ENCODE data around the gene GPSM1. TPM values are rescaled to one million over a fixed set of nuclear protein-coding genes. Genes with fewer than 3 reads are reported as not detected.

GPSM1 gene
- total RNA-seq, 2 experiments from 2014 or later = 9.0 TPM

GRCh38 chr9:136328011-136328621 is 777 bp downstream of the GPSM1 start:
- intact Hi-C loops (cut with micrococcal nuclease) = no loop called here
- Mint-ChIP-seq H3K4me1 (ENCODE audit: low read depth) (peaks cover 8% of the 10 kb centered on the region), H3K9me3 (no peaks in the 10 kb centered on the region), H3K36me3 (ENCODE audit: low read depth) (no peaks in the 10 kb centered on the region), H3K27ac (no peak overlapping the region), H3K27me3 (ENCODE audit: low read depth) (no peaks in the 10 kb centered on the region), H3K4me3 (peak overlapping the region; percentile 41)
- no peak for DNase-seq
- CTCF ChIA-PET = interaction anchor here (1.4 kb wide), 1 partner anchor 15 kb away, joined by 4 read pairs; no protein-coding TSS in a partner anchor

- CTCF ChIA-PET = interaction anchor here (1.4 kb wide), 1 partner anchor 16 kb away, joined by 4 read pairs; no protein-coding TSS in a partner anchor
- no peak for DNase-seq
- Mint-ChIP-seq H3K4me1 (ENCODE audit: low read depth) (peaks cover 8% of the 10 kb centered on the region), H3K27ac (no peak overlapping the region), H3K36me3 (ENCODE audit: low read depth) (no peaks in the 10 kb centered on the region), H3K9me3 (no peaks in the 10 kb centered on the region), H3K4me3 (peak overlapping the region; percentile 41), H3K27me3 (ENCODE audit: low read depth) (no peaks in the 10 kb centered on the region)
- intact Hi-C loops (cut with micrococcal nuclease) = no loop called here
These were observed 1.3 kb downstream of the GPSM1 start for GRCh38 chr9:136328622-136329041.

- Mint-ChIP-seq H3K36me3 (ENCODE audit: low read depth) (no peaks in the 10 kb centered on the region), H3K4me1 (ENCODE audit: low read depth) (peaks cover 8% of the 10 kb centered on the region), H3K27ac (no peak overlapping the region), H3K4me3 (no peak overlapping the region), H3K9me3 (no peaks in the 10 kb centered on the region), H3K27me3 (ENCODE audit: low read depth) (no peaks in the 10 kb centered on the region)
- DNase-seq = no peak
- CTCF ChIA-PET = no interaction called here
- intact Hi-C loops (cut with micrococcal nuclease) = no loop called here
These were observed 1.9 kb downstream of the GPSM1 start for GRCh38 chr9:136329211-136329627.

GRCh38 chr9:136329636-136330405 is 2.5 kb downstream of the GPSM1 start:
- intact Hi-C loops (cut with micrococcal nuclease) = no loop called here
- Mint-ChIP-seq H3K36me3 (ENCODE audit: low read depth) (no peaks in the 10 kb centered on the region), H3K27ac (no peak overlapping the region), H3K9me3 (no peaks in the 10 kb centered on the region), H3K4me3 (no peak overlapping the region), H3K4me1 (ENCODE audit: low read depth) (peaks cover 8% of the 10 kb centered on the region), H3K27me3 (ENCODE audit: low read depth) (no peaks in the 10 kb centered on the region)
- CTCF ChIA-PET = no interaction called here
- no peak for DNase-seq

GRCh38 chr9:136330406-136330990 is 3.2 kb downstream of the GPSM1 start:
- intact Hi-C loops (cut with micrococcal nuclease) = no loop called here
- Mint-ChIP-seq H3K36me3 (ENCODE audit: low read depth) (no peaks in the 10 kb centered on the region), H3K27ac (no peak overlapping the region), H3K27me3 (ENCODE audit: low read depth) (no peaks in the 10 kb centered on the region), H3K9me3 (no peaks in the 10 kb centered on the region), H3K4me1 (ENCODE audit: low read depth) (peaks cover 8% of the 10 kb centered on the region), H3K4me3 (no peak overlapping the region)
- DNase-seq = no peak
- CTCF ChIA-PET = no interaction called here

GRCh38 chr9:136331030-136331429 is 3.7 kb downstream of the GPSM1 start:
- intact Hi-C loops (cut with micrococcal nuclease) = no loop called here
- DNase-seq = no peak
- Mint-ChIP-seq H3K27ac (no peak overlapping the region), H3K36me3 (ENCODE audit: low read depth) (no peaks in the 10 kb centered on the region), H3K4me3 (no peak overlapping the region), H3K4me1 (ENCODE audit: low read depth) (peaks cover 8% of the 10 kb centered on the region), H3K9me3 (no peaks in the 10 kb centered on the region), H3K27me3 (ENCODE audit: low read depth) (no peaks in the 10 kb centered on the region)
- CTCF ChIA-PET = no interaction called here

GRCh38 chr9:136331556-136332481 is 4.5 kb downstream of the GPSM1 start:
- H3K27ac Mint-ChIP-seq = no peak overlapping the region
- CTCF ChIA-PET = no interaction called here
- intact Hi-C loops (cut with micrococcal nuclease) = no loop called here
- no peaks in the 10 kb centered on the region for H3K9me3 Mint-ChIP-seq
- no peaks in the 10 kb centered on the region for H3K27me3 Mint-ChIP-seq (ENCODE audit: low read depth)
- no peak for DNase-seq
- H3K36me3 Mint-ChIP-seq (ENCODE audit: low read depth) = no peaks in the 10 kb centered on the region
- no peak overlapping the region for H3K4me3 Mint-ChIP-seq
- H3K4me1 Mint-ChIP-seq (ENCODE audit: low read depth) = peaks cover 7% of the 10 kb centered on the region

GRCh38 chr9:136332482-136332983 is 5.2 kb downstream of the GPSM1 start:
- Mint-ChIP-seq H3K9me3 (no peaks in the 10 kb centered on the region), H3K27ac (no peak overlapping the region), H3K27me3 (ENCODE audit: low read depth) (no peaks in the 10 kb centered on the region), H3K36me3 (ENCODE audit: low read depth) (no peaks in the 10 kb centered on the region), H3K4me3 (no peak overlapping the region), H3K4me1 (ENCODE audit: low read depth) (peaks cover 6% of the 10 kb centered on the region)
- intact Hi-C loops (cut with micrococcal nuclease) = no loop called here
- CTCF ChIA-PET = no interaction called here
- no peak for DNase-seq

- Mint-ChIP-seq H3K27me3 (ENCODE audit: low read depth) (no peaks in the 10 kb centered on the region), H3K9me3 (no peaks in the 10 kb centered on the region), H3K36me3 (ENCODE audit: low read depth) (no peaks in the 10 kb centered on the region), H3K4me1 (ENCODE audit: low read depth) (peaks cover 6% of the 10 kb centered on the region), H3K27ac (no peak overlapping the region), H3K4me3 (no peak overlapping the region)
- CTCF ChIA-PET = no interaction called here
- intact Hi-C loops (cut with micrococcal nuclease) = no loop called here
- DNase-seq = no peak
These were observed 5.7 kb downstream of the GPSM1 start for GRCh38 chr9:136333045-136333444.

GRCh38 chr9:136333486-136333885 is 6.1 kb downstream of the GPSM1 start:
- Mint-ChIP-seq H3K4me3 (no peak overlapping the region), H3K27me3 (ENCODE audit: low read depth) (no peaks in the 10 kb centered on the region), H3K36me3 (ENCODE audit: low read depth) (no peaks in the 10 kb centered on the region), H3K9me3 (no peaks in the 10 kb centered on the region), H3K4me1 (ENCODE audit: low read depth) (peaks cover 6% of the 10 kb centered on the region), H3K27ac (no peak overlapping the region)
- CTCF ChIA-PET = no interaction called here
- no peak for DNase-seq
- intact Hi-C loops (cut with micrococcal nuclease) = no loop called here

- CTCF ChIA-PET = no interaction called here
- intact Hi-C loops (cut with micrococcal nuclease) = no loop called here
- no peaks in the 10 kb centered on the region for H3K36me3 Mint-ChIP-seq (ENCODE audit: low read depth)
- H3K27me3 Mint-ChIP-seq (ENCODE audit: low read depth) = no peaks in the 10 kb centered on the region
- no peak overlapping the region for H3K4me3 Mint-ChIP-seq
- H3K27ac Mint-ChIP-seq = no peak overlapping the region
- H3K4me1 Mint-ChIP-seq (ENCODE audit: low read depth) = no peaks in the 10 kb centered on the region
- no peak for DNase-seq
- no peaks in the 10 kb centered on the region for H3K9me3 Mint-ChIP-seq
These were observed 7.2 kb downstream of the GPSM1 start for GRCh38 chr9:136334541-136334940.

Data from activated naive CD4-positive, alpha-beta T cell treated with anti-CD3 and anti-CD28 coated beads for 36 hours (primary cell).